GM12872 (cell line): ENCODE data around the gene POP4.

Experiments
- CTCF ChIP-seq: IDR thresholded peaks from 3 replicates; pipeline ENCODE4 v1.5.1; 2011; ENCODE audit warnings: low read depth, mild to moderate bottlenecking, low read length, moderate library complexity; ENCODE audit not compliant: insufficient read depth

The POP4 gene

GRCh38 chr19:29603308-29603707 lies 2.8 kb upstream of the POP4 start:
- no peak for TF ChIP-seq CTCF

- no peak for TF ChIP-seq CTCF
Observed at GRCh38 chr19:29606420-29606747, 301 bp downstream of the POP4 start.

GRCh38 chr19:29609636-29610035 lies 3.6 kb downstream of the POP4 start:
- no peak for TF ChIP-seq CTCF

GRCh38 chr19:29610213-29610573 lies 4.1 kb downstream of the POP4 start:
- no peak for TF ChIP-seq CTCF

GRCh38 chr19:29610574-29611271 lies 4.6 kb downstream of the POP4 start:
- TF ChIP-seq CTCF = peak; percentile 88

- TF ChIP-seq CTCF = no peak
Observed at GRCh38 chr19:29612121-29612520, 6.0 kb downstream of the POP4 start.

- TF ChIP-seq CTCF = no peak
Observed at GRCh38 chr19:29612801-29613595, 6.9 kb downstream of the POP4 start.
